HG03354 (cell line): ENCODE results near the gene ZPBP2.

Experiments
- ATAC-seq: cut with Tn5 transposase; IDR thresholded peaks from one replicate; pipeline ENCODE4 v1.9.1; 2021; ENCODE audit warnings: mild to moderate bottlenecking; ENCODE audit not compliant: unreplicated experiment, poor library complexity, severe bottlenecking

The ZPBP2 gene

DNA sequence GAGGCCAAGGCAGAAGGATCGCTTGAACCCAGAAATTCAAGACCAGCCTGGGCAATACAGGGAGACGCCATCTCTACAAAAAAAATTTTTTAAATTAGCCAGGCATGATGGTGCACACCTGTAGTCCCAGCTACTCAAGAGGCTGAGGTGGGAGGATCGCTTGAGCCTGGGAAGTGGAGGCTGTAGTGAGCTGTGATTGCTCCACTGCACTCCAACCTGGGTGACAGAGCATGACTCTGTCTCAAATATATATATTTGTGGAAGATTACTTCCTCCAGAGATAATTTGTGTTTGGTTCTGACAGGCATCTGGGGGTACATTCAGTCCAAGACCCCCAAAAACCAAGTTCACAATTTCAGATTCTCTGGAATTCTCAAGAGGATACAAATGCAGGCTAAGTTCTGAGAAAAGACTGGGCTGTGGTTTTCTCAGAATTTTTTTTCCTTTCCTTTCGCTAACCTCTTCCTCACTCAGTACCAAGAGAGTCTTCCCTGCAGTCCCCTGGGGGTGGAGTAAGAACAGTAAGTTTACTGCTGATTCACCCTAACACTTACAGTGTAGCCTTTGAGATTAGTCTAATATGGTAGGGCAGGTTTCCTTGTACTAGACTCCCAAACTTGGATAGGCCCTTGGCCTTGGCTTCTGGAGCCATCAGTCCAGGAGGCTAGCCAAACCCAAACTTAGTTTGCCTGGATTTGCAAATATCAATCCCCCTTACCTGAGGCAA is 35.3 kb downstream of the ZPBP2 start:
- ATAC-seq: no peak

DNA sequence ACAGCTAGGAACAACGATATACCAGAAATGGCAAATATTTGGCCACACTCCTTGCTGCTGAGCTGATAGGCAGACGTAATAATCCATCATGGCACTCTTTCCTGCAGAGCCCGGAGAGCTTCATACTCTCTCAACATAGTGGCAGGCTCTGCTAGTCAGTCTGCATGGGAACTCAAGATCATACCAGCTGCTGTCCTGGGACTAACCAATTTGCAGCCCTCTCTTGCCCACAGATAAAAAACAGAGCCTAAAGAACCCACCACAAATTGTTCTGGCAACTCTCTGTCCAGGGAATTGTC is 36.9 kb downstream of the ZPBP2 start:
- ATAC-seq: no peak

- ATAC-seq: no peak
Measured at GRCh38 chr17:39908789-39909352, 40.9 kb downstream of the ZPBP2 start.

GRCh38 chr17:39913989-39914388 is 46.0 kb downstream of the ZPBP2 start:
- no peak for ATAC-seq

DNA sequence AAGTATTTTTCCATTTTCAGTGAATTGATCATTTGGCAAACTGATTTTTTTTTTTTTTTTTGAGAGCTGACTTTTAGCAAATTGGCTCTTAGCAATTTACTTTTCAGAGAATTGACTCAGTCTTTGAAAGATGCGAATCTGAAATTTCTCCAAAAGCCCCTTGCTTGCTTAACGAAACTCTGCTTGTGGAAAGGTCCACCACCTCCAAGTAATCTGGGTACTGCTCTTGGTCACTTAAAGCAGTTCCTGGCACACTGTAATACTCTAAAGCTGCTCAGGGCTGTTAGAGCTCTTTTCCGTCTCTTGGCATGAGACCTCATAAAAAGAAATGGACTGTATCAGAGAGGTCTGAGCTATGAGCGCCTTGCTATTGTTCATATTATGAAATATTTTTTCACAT is 47.6 kb downstream of the ZPBP2 start:
- ATAC-seq: no peak

DNA sequence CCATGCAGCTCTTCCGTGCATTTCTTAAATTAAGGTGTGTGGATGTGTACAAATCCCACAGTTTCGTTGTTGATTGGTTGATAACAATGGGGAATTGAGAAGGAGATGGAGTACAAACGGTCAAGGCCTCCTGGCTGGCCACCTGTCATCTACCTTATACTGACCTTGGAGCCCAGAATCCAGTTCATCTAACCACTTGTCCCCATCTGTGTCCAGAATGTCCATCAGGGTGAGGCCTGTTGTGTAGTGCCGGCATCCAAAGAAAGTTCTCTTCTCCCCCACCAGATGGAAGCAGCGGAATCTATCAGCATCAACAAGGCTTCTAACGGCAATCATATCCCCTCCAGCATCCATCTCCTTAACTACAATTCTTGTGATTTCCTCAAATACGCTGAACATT is 48.9 kb downstream of the ZPBP2 start:
- no peak for ATAC-seq

DNA sequence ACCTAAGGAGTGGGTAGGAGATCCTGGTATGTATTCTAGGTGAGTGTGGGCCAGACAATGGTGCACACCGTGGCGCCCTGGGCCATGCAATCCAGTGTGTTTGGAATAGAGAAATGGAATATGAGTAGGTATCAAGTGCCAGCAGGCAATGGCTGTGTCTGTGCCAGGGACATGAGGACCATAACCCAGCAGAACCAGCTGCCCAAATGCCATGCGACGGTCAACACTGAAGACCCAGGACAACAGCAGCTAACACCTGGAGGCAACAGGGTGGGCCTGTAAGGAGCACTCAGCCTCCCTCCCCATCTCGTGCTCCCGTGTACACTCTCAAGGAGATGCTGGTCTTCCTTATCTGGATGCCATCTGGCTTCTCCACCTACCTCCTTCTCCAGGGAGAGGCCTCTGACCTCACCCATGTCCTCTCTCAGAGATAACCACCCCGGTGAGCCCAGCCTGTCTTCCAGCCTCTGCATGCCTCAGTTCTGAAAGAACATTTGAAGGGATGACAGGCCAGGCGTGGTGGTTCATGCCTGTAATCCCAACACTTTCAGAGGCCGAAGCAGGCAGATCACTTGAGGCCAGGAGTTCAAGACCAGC is 51.2 kb downstream of the ZPBP2 start:
- ATAC-seq: no peak

DNA sequence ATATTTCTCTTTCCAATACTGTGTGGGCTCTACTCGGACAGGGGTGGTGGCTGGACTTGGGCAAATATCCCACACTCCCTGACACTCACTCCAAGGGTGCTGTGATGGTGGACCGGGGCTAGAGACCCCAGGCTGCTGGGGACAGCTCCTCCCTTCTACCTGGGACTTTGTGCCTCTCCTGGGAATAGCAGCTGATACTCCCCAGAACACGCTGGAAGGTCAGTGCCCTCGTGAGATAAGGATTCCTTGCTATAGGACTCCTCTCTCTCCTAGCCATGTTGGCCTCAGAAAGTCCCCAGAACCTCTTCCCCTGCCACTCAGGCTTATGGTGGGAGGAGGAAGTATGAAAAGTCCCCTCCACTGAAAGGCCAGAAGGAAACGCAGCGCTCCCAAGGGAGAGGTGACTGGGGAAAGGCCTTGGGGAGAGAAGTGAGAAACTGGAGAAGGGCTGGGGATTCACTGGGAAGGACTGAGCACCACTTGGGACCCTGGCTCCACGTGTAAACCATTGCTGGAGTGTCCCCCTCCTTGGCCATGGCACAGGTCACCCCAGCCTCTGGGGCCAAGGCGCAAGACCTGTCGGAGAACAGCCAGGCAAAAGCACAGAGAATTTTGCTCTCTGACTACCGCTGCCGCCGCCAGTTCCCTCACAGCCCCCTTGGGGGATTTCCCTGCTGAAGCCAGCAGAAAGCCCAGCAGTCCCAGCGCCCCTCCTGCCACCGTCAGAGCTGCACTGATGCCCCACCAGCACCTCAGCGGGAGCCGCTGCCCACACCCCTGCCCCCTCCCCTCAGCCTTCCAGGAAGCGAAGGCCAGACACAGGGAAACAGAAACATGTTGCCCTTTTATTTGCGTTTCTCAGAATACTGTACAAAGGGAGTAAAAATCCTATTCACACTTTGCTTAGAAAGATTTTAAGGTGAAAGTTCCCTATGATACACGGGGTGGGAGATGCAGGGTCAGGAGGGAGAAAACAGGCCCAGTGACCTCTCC is 52.5 kb downstream of the ZPBP2 start:
- no peak for ATAC-seq

- no peak for ATAC-seq
Measured at GRCh38 chr17:39921323-39921722, 53.3 kb downstream of the ZPBP2 start.

GRCh38 chr17:39922006-39922405 is 54.0 kb downstream of the ZPBP2 start:
- no peak for ATAC-seq

- no peak for ATAC-seq
Measured at GRCh38 chr17:39923230-39923629, 55.2 kb downstream of the ZPBP2 start.

GRCh38 chr17:39923836-39924690 is 56.1 kb downstream of the ZPBP2 start:
- no peak for ATAC-seq

DNA sequence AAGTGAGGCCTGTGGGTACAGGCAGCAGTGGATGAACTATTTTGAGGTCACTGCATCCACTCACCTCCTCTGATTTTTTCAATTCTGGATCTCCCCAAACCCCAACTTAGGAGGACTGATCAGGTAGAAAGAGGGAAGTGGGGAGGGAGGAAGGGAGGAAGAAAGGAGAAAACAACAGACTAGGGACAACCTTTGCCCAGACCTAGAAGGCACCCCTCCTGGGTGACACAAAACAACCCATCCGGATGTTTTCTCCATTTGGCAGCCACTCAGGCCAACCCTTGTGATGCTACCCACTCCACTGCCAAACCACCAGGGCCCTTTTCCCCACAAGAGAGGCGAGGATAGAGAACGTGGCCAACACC is 56.7 kb downstream of the ZPBP2 start:
- no peak for ATAC-seq

GRCh38 chr17:39925282-39926134 is 57.5 kb downstream of the ZPBP2 start:
- ATAC-seq: no peak

- ATAC-seq: no peak
Measured at GRCh38 chr17:39926135-39926587, 58.2 kb downstream of the ZPBP2 start.

- peak; percentile 31 for ATAC-seq
Measured at GRCh38 chr17:39926588-39927100, 58.6 kb downstream of the ZPBP2 start.
